K562 treated with DMSO at 1 percent for 12 hours (cell line): ENCODE data around the gene GPA33. TPM values are rescaled to one million over a fixed set of nuclear protein-coding genes. Genes with fewer than 3 reads are reported as not detected.

ENCODE experiments used
- total RNA-seq: library from RNA; unstranded; fragments of 300-600 nt; gene quantifications from 2 replicates; pipeline ENCODE4 v1.2.3, GENCODE V29; 2022; ENCODE audit not compliant: insufficient read depth

The GPA33 gene
- not detected in 2 replicates for total RNA-seq

GRCh38 chr1:167090314-167090942, at the start of gene GPA33:
Gene GPA33 (minus strand): TSS chr1:167090377. CDS start chr1:167090287, 90 bp downstream.

GRCh38 chr1:167093846-167094516, 3.8 kb upstream of the GPA33 start, which contains the start of gene STYXL2:
Gene STYXL2 (plus strand): TSS chr1:167094075. CDS start chr1:167094850, 775 bp downstream.

Other genes starting within 250 kb of the GPA33 start
- 7.9 and 18.8 TPM in 2 replicates for gene TADA1, start 214.1 kb downstream of the GPA33 start, total RNA-seq
- gene ILDR2, start 114.8 kb downstream of the GPA33 start, total RNA-seq = 0.62 TPM in 1 of 2 replicates, not detected in the other
- 0.64 and 1.1 TPM in 2 replicates for gene MAEL, start 101.1 kb downstream of the GPA33 start, total RNA-seq
- gene STYXL2, start 3.7 kb upstream of the GPA33 start, total RNA-seq = not detected in 2 replicates
- gene POU2F1, start 130.5 kb upstream of the GPA33 start, total RNA-seq = 2.6 and 6.6 TPM in 2 replicates